Endodermal cell (in vitro differentiated cells): ENCODE data around the gene EZH1. TPM values are rescaled to one million over a fixed set of nuclear protein-coding genes. Genes with fewer than 3 reads are reported as not detected.

ENCODE experiments used
- DNase-seq: peaks from one replicate; pipeline ENCODE4 v3.0.0-alpha.2; 2017
- H3K27ac ChIP-seq: 2 replicates; pipeline ENCODE4 v1.5.1; 2013; ENCODE audit warnings: mild to moderate bottlenecking, low read depth, low read length, moderate library complexity
- H3K27me3 ChIP-seq: 2 replicates; pipeline ENCODE4 v1.6.1; 2013; ENCODE audit warnings: mild to moderate bottlenecking, low read length, moderate library complexity; ENCODE audit not compliant: insufficient read depth, control insufficient read depth, poor library complexity, severe bottlenecking
- H3K36me3 ChIP-seq: 2 replicates; pipeline ENCODE4 v1.7.0; 2013; ENCODE audit warnings: mild to moderate bottlenecking, low read length, moderate library complexity; ENCODE audit not compliant: control insufficient read depth, insufficient read depth
- H3K4me1 ChIP-seq: one replicate; pipeline ENCODE4 v1.7.0; 2013; ENCODE audit warnings: low read length; ENCODE audit not compliant: control insufficient read depth, insufficient read depth
- H3K4me3 ChIP-seq: 2 replicates; pipeline ENCODE4 v1.5.1; 2013; ENCODE audit warnings: mild to moderate bottlenecking, low read length, moderate library complexity
- H3K9ac ChIP-seq: 2 replicates; pipeline ENCODE4 v1.6.1; 2013; ENCODE audit warnings: mild to moderate bottlenecking, low read length, moderate library complexity; ENCODE audit not compliant: poor library complexity, severe bottlenecking; ENCODE audit errors: extremely low read depth
- H3K9me3 ChIP-seq: 2 replicates; pipeline ENCODE4 v1.6.1; 2013; ENCODE audit warnings: mild to moderate bottlenecking, low read length, moderate library complexity; ENCODE audit not compliant: control insufficient read depth
- H3K27ac Mint-ChIP-seq: 2 replicates; pipeline ENCODE4 v1.8.0; 2020; ENCODE audit warnings: mixed read lengths
- H3K27me3 Mint-ChIP-seq: 2 replicates; pipeline ENCODE4 v1.8.0; 2021; ENCODE audit warnings: mild to moderate bottlenecking, mixed read lengths; ENCODE audit not compliant: insufficient read depth
- H3K36me3 Mint-ChIP-seq: 2 replicates; pipeline ENCODE4 v1.8.0; 2020; ENCODE audit warnings: low read depth, mixed read lengths
- H3K4me1 Mint-ChIP-seq: 2 replicates; pipeline ENCODE4 v1.8.0; 2020; ENCODE audit warnings: mixed read lengths
- H3K4me3 Mint-ChIP-seq: 2 replicates; pipeline ENCODE4 v1.8.0; 2020; ENCODE audit warnings: mild to moderate bottlenecking, moderate library complexity, mixed read lengths
- H3K9me3 Mint-ChIP-seq: 2 replicates; pipeline ENCODE4 v1.8.0; 2020; ENCODE audit warnings: mild to moderate bottlenecking, mixed read lengths
- CTCF ChIP-seq: fragments of 200-600 bp; sonication (generic); conservative IDR thresholded peaks from 2 replicates; pipeline ENCODE4 v1.5.0; 2021; ENCODE audit warnings: antibody characterized with exemption, mild to moderate bottlenecking
- WGBS, 2 experiments: methylation state at CpG; one replicate each; pipeline versions ENCODE4 v1.1.5 to v1.1.7; 2013; ENCODE audit warnings: missing lambda C conversion rate in 2 of 2, mixed read lengths in 1 of 2; ENCODE audit not compliant: insufficient coverage in 1 of 2, insufficient read length in 1 of 2; 5-methylcytosine and 5-hydroxymethylcytosine counted together
- total RNA-seq, 2 donors: library from RNA; stranded (reverse); fragmentation: NEBNext Ultra II Directional in 1 of 2; extraction: Animal tissue kit (Norgen Biotek cat#: 25700) in 1 of 2; gene quantifications; 2 replicates in 1 of 2; 3 replicates in 1 of 2; pipeline ENCODE4 v1.2.1, GENCODE V29; 2021

Gene EZH1
- total RNA-seq, 2 donors from 2014 or later = 26.0 to 27.2 TPM

- no peaks in the 10 kb centered on the region for H3K9me3 ChIP-seq
- no peaks in the 10 kb centered on the region for H3K9me3 Mint-ChIP-seq
- no peak overlapping the region for H3K27ac Mint-ChIP-seq
- no peak for DNase-seq
- no peak overlapping the region for H3K4me3 Mint-ChIP-seq
- H3K36me3 ChIP-seq = peaks cover 8% of the 10 kb centered on the region
- H3K36me3 Mint-ChIP-seq = peaks cover 10% of the 10 kb centered on the region
- H3K4me1 ChIP-seq = no peaks in the 10 kb centered on the region
- no peak overlapping the region for H3K27ac ChIP-seq
- no peak overlapping the region for H3K9ac ChIP-seq
- H3K27me3 Mint-ChIP-seq = peaks cover 7% of the 10 kb centered on the region
- H3K4me1 Mint-ChIP-seq = no peaks in the 10 kb centered on the region
- no peak for TF ChIP-seq CTCF
- WGBS, 2 experiments = 91 to 97% methylated on average over 8 to 10 of the region's 10 CpGs
- H3K27me3 ChIP-seq = no peaks in the 10 kb centered on the region
- no peak overlapping the region for H3K4me3 ChIP-seq
Measured at GRCh38 chr17:42690596-42690995, 54.2 kb downstream of the EZH1 start.

DNA sequence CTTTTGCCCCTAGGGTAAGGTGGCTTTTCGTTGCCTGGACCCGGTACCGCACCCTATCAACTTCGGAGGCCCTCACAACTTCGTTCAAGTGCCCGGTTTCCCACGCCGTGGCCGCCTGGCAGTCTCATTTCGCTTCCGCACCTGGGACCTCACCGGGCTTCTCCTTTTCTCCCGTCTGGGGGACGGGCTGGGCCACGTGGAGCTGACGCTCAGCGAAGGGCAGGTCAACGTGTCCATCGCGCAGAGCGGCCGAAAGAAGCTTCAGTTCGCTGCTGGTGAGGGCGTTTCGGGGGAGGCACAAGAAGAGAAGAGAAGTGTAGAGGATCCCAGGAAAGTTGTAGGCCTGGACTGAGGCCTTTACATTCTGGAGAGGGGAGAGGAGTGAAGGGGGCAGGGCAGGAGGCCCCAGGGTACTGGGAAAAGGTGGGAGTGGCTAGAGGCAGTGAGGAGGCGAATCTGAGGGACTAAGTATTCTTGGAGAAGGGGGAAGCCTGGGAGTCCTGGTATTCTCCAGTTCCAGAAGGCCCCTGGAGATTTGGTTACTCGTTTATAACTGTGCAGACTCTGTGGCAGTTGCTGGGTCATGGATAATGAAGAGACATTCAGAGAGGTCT lies 57.0 kb downstream of the EZH1 start:
- peaks cover 9% of the 10 kb centered on the region for H3K4me1 Mint-ChIP-seq
- H3K27me3 Mint-ChIP-seq = peaks cover 35% of the 10 kb centered on the region
- H3K9me3 ChIP-seq = no peaks in the 10 kb centered on the region
- WGBS, 2 experiments = 91 to 93% methylated on average over 27 of the region's 27 CpGs
- peaks cover 15% of the 10 kb centered on the region for H3K36me3 Mint-ChIP-seq
- no peak for TF ChIP-seq CTCF
- H3K27me3 ChIP-seq = peaks cover 14% of the 10 kb centered on the region
- DNase-seq = peak; percentile 56
- peaks cover 8% of the 10 kb centered on the region for H3K36me3 ChIP-seq
- no peaks in the 10 kb centered on the region for H3K9me3 Mint-ChIP-seq
- no peak overlapping the region for H3K27ac Mint-ChIP-seq
- no peak overlapping the region for H3K9ac ChIP-seq
- no peak overlapping the region for H3K27ac ChIP-seq
- H3K4me3 ChIP-seq = no peak overlapping the region
- H3K4me3 Mint-ChIP-seq = no peak overlapping the region
- H3K4me1 ChIP-seq = no peaks in the 10 kb centered on the region

GRCh38 chr17:42686520-42687128 lies 58.2 kb downstream of the EZH1 start:
- H3K27me3 ChIP-seq = peaks cover 20% of the 10 kb centered on the region
- TF ChIP-seq CTCF = no peak
- Mint-ChIP-seq H3K4me1 (peaks cover 16% of the 10 kb centered on the region), H3K27me3 (peaks cover 45% of the 10 kb centered on the region), H3K27ac (no peak overlapping the region), H3K4me3 (no peak overlapping the region), H3K9me3 (no peaks in the 10 kb centered on the region), H3K36me3 (peaks cover 13% of the 10 kb centered on the region)
- no peak overlapping the region for H3K4me3 ChIP-seq
- peaks cover under 1% of the 10 kb centered on the region for H3K4me1 ChIP-seq
- no peak overlapping the region for H3K9ac ChIP-seq
- WGBS, 2 experiments = 94 to 97% methylated on average over 30 to 32 of the region's 32 CpGs
- peak; percentile 60 for DNase-seq
- H3K27ac ChIP-seq = no peak overlapping the region
- H3K9me3 ChIP-seq = no peaks in the 10 kb centered on the region
- peaks cover 8% of the 10 kb centered on the region for H3K36me3 ChIP-seq
